ACC112 (cell line): ENCODE measurements around the gene HIP1R.

ENCODE experiments used
- H2AFZ ChIP-seq: fragments of 200-600 bp; sonication (generic); one replicate; pipeline ENCODE4 v1.6.0; 2017; ENCODE audit warnings: antibody characterized with exemption, low read length; ENCODE audit not compliant: unreplicated experiment
- H3K27ac ChIP-seq: fragments of 200-600 bp; sonication (generic); 2 replicates; pipeline ENCODE4 v1.5.1; 2014; ENCODE audit warnings: low read depth, mild to moderate bottlenecking, antibody characterized with exemption, low read length, moderate library complexity
- H3K27me3 ChIP-seq: fragments of 200-600 bp; sonication (generic); 2 replicates; pipeline ENCODE4 v1.6.1; 2014; ENCODE audit warnings: mild to moderate bottlenecking, antibody characterized with exemption, low read length, moderate library complexity, mixed read lengths; ENCODE audit not compliant: insufficient read depth
- H3K36me3 ChIP-seq: fragments of 200-600 bp; sonication (generic); 2 replicates; pipeline ENCODE4 v1.6.1; 2016; ENCODE audit warnings: mild to moderate bottlenecking, antibody characterized with exemption, low read length, moderate library complexity, mixed read lengths; ENCODE audit not compliant: insufficient read depth
- H3K4me1 ChIP-seq: fragments of 200-600 bp; sonication (generic); one replicate; pipeline ENCODE4 v1.6.1; 2016; ENCODE audit warnings: low read length, mixed read lengths; ENCODE audit not compliant: insufficient read depth, unreplicated experiment, control insufficient read depth
- H3K4me3 ChIP-seq: fragments of 200-600 bp; sonication (generic); 2 replicates; pipeline ENCODE4 v1.5.1; 2014; ENCODE audit warnings: mild to moderate bottlenecking, low read depth, low read length
- H3K79me2 ChIP-seq: fragments of 200-600 bp; sonication (generic); one replicate; pipeline ENCODE4 v1.6.0; 2016; ENCODE audit warnings: low read length; ENCODE audit not compliant: control insufficient read depth, unreplicated experiment, insufficient read depth

HIP1R gene

GRCh38 chr12:122862872-122863701, 27.8 kb downstream of the HIP1R start:
- H2AFZ ChIP-seq: no peak overlapping the region
- H3K79me2 ChIP-seq: no peaks in the 10 kb centered on the region
- no peak overlapping the region for H3K27ac ChIP-seq
- H3K4me3 ChIP-seq: no peak overlapping the region
- H3K36me3 ChIP-seq: no peaks in the 10 kb centered on the region; the same call in 1 of the 2 replicates
- no peaks in the 10 kb centered on the region for H3K4me1 ChIP-seq
- H3K27me3 ChIP-seq: no peaks in the 10 kb centered on the region

GRCh38 chr12:122864894-122865253, 29.6 kb downstream of the HIP1R start:
- Histone ChIP-seq H3K27me3 (no peaks in the 10 kb centered on the region), H3K36me3 (no peaks in the 10 kb centered on the region; the same call in 1 of the 2 replicates), H3K4me1 (no peaks in the 10 kb centered on the region), H3K79me2 (no peaks in the 10 kb centered on the region), H3K27ac (no peak overlapping the region), H3K4me3 (no peak overlapping the region), H2AFZ (no peak overlapping the region)

GRCh38 chr12:122865268-122866231, 30.3 kb downstream of the HIP1R start:
- no peak overlapping the region for H3K4me3 ChIP-seq
- H2AFZ ChIP-seq: no peak overlapping the region
- H3K27me3 ChIP-seq: no peaks in the 10 kb centered on the region
- H3K4me1 ChIP-seq: no peaks in the 10 kb centered on the region
- no peaks in the 10 kb centered on the region for H3K79me2 ChIP-seq
- H3K27ac ChIP-seq: no peak overlapping the region
- no peaks in the 10 kb centered on the region; the same call in 1 of the 2 replicates for H3K36me3 ChIP-seq

GRCh38 chr12:122866379-122866778, 31.1 kb downstream of the HIP1R start:
- H3K27ac ChIP-seq: no peak overlapping the region
- peaks cover 7% of the 10 kb centered on the region for H3K4me1 ChIP-seq
- no peak overlapping the region for H3K4me3 ChIP-seq
- no peak overlapping the region for H2AFZ ChIP-seq
- no peaks in the 10 kb centered on the region for H3K27me3 ChIP-seq
- no peaks in the 10 kb centered on the region; the same call in 1 of the 2 replicates for H3K36me3 ChIP-seq
- H3K79me2 ChIP-seq: peaks cover 7% of the 10 kb centered on the region

GRCh38 chr12:122866950-122867607, 31.8 kb downstream of the HIP1R start:
- Histone ChIP-seq H2AFZ (no peak overlapping the region), H3K36me3 (no peaks in the 10 kb centered on the region; the same call in 1 of the 2 replicates), H3K4me1 (peaks cover 14% of the 10 kb centered on the region), H3K4me3 (no peak overlapping the region), H3K79me2 (peaks cover 14% of the 10 kb centered on the region), H3K27ac (no peak overlapping the region), H3K27me3 (no peaks in the 10 kb centered on the region)

- Histone ChIP-seq H3K4me3 (no peak overlapping the region), H2AFZ (no peak overlapping the region), H3K27ac (no peak overlapping the region), H3K27me3 (no peaks in the 10 kb centered on the region), H3K4me1 (peaks cover 22% of the 10 kb centered on the region), H3K36me3 (no peaks in the 10 kb centered on the region; the same call in 1 of the 2 replicates), H3K79me2 (peaks cover 22% of the 10 kb centered on the region)
Observed at GRCh38 chr12:122867691-122868461, 32.6 kb downstream of the HIP1R start.

- Histone ChIP-seq H3K79me2 (peaks cover 29% of the 10 kb centered on the region), H3K4me1 (peaks cover 23% of the 10 kb centered on the region), H3K36me3 (no peaks in the 10 kb centered on the region; the same call in 1 of the 2 replicates), H2AFZ (no peak overlapping the region), H3K4me3 (no peak overlapping the region), H3K27ac (no peak overlapping the region), H3K27me3 (no peaks in the 10 kb centered on the region)
Observed at GRCh38 chr12:122868471-122869177, 33.4 kb downstream of the HIP1R start.

- H3K27ac ChIP-seq: no peak overlapping the region
- peaks cover 35% of the 10 kb centered on the region for H3K79me2 ChIP-seq
Observed at GRCh38 chr12:122869207-122869973, 34.1 kb downstream of the HIP1R start.

More at GRCh38 chr12:122869207-122869973, 34.1 kb downstream of the HIP1R start:
- Histone ChIP-seq H3K27me3 (no peaks in the 10 kb centered on the region), H3K4me3 (no peak overlapping the region), H3K4me1 (peaks cover 23% of the 10 kb centered on the region), H3K36me3 (no peaks in the 10 kb centered on the region; the same call in 1 of the 2 replicates), H2AFZ (no peak overlapping the region)
